ENCODE measurements around the gene STK11. TPM values are rescaled to one million over a fixed set of nuclear protein-coding genes. Genes with fewer than 3 reads are reported as not detected.

Gene STK11
- polyA plus RNA-seq, 2 of the 4 experiments (the other 2 are of a cell fraction) = 16.2 to 33.6 TPM

GRCh38 chr19:1275976-1276627, 70.5 kb downstream of the STK11 start:
- ATAC-seq = peak in 1 of 2 experiments; percentile 74; a peak in 2 of 6 replicates
- POLR2A ChIA-PET = no interaction called here
- Histone ChIP-seq H3K4me1 (peaks cover 36% of the 10 kb centered on the region), H3K9me3 (no peaks in the 10 kb centered on the region), H3K27ac (peak overlapping the region; percentile 96 to 100), H3K4me2 (peak overlapping the region; percentile 99), H3K4me3 (peak overlapping the region; percentile 80)
- FAIRE-seq = no peak
- TF ChIP-seq HOXB13 (CRISPR knock-in tag; IDR thresholded peaks at IDR 0.05; ENCODE audit: low read depth) (0 out of 2 replicates have a peak, but pooled peaks have one; percentile 21), E2F6 (IDR thresholded peaks at IDR 0.05; ENCODE audit: borderline replicate concordance, low read depth) (peak; percentile 57; the same call in 1 of the 2 replicates), TP53 (CRISPR knock-in tag; IDR thresholded peaks at IDR 0.05) (no peak), MAX (IDR thresholded peaks at IDR 0.05) (peak; percentile 26)
- CTCF ChIA-PET = interaction anchor here (5.3 kb wide), 1 partner anchor 32 kb away, joined by 39 read pairs; no protein-coding TSS in a partner anchor
- no peak for DNase-seq (ENCODE audit: low read depth in 1 of 2, low spot score in 1 of 2)
- 11% methylated on average over 31 of the region's 43 CpGs for WGBS (ENCODE audit: missing lambda C conversion rate)

- no peak for ATAC-seq
- no peak for FAIRE-seq
- ChIA-PET POLR2A (no interaction called here), CTCF (no interaction called here)
- Histone ChIP-seq H3K4me3 (peak overlapping the region; percentile 80), H3K27ac (peak overlapping the region; percentile 96 to 100), H3K4me2 (peak overlapping the region; percentile 99), H3K9me3 (no peaks in the 10 kb centered on the region), H3K4me1 (peaks cover 31% of the 10 kb centered on the region)
- TF ChIP-seq MAZ (IDR thresholded peaks at IDR 0.05; ENCODE audit: borderline replicate concordance, low read depth, low read length) (no peak), EHF (CRISPR knock-in tag; IDR thresholded peaks at IDR 0.05) (no peak), ATOH8 (CRISPR knock-in tag; IDR thresholded peaks at IDR 0.05; ENCODE audit: low read depth) (no peak), HMGXB4 (CRISPR knock-in tag; IDR thresholded peaks at IDR 0.05; ENCODE audit: borderline replicate concordance) (no peak), CBX2 (IDR thresholded peaks at IDR 0.05; ENCODE audit: borderline replicate concordance, low read depth) (no peak), CHD2 (IDR thresholded peaks at IDR 0.05; ENCODE audit: low read length, partially characterized antibody) (no peak), EP300 (IDR thresholded peaks at IDR 0.05) (no peak), TFCP2L1 (CRISPR knock-in tag; IDR thresholded peaks at IDR 0.05) (no peak), RARB (CRISPR knock-in tag; IDR thresholded peaks at IDR 0.05) (no peak), FOXS1 (CRISPR knock-in tag; IDR thresholded peaks at IDR 0.05) (no peak), JUNB (IDR thresholded peaks at IDR 0.05) (no peak), JUN (IDR thresholded peaks at IDR 0.05) (no peak), FOSL2 (IDR thresholded peaks at IDR 0.05) (no peak), FOSL2 (CRISPR knock-in tag; IDR thresholded peaks at IDR 0.05) (no peak), HDAC2 (IDR thresholded peaks at IDR 0.05) (no peak), RCOR1 (IDR thresholded peaks at IDR 0.05; ENCODE audit: low read depth, low read length) (no peak), ESRRA (IDR thresholded peaks at IDR 0.05; ENCODE audit: borderline replicate concordance, low read length) (no peak), E2F6 (IDR thresholded peaks at IDR 0.05; ENCODE audit: borderline replicate concordance, low read depth) (no peak), ELK1 (IDR thresholded peaks at IDR 0.05; ENCODE audit: low read depth, low read length) (no peak), SREBF2 (IDR thresholded peaks at IDR 0.05) (no peak), KDM1A (IDR thresholded peaks at IDR 0.05; ENCODE audit: low read depth) (no peak)
- no peak for DNase-seq (ENCODE audit: low read depth in 1 of 2, low spot score in 1 of 2)
- WGBS (ENCODE audit: missing lambda C conversion rate) = 81% methylated on average over 10 of the region's 10 CpGs
Measured at GRCh38 chr19:1276628-1277022, 71.0 kb downstream of the STK11 start.
